HepG2 (cell line): ENCODE measurements around the gene HTRA2. TPM values are rescaled to one million over a fixed set of nuclear protein-coding genes. Genes with fewer than 3 reads are reported as not detected.

ENCODE experiments used
- HMG20A ChIP-seq: IDR thresholded peaks from 2 replicates; pipeline ENCODE4 v1.6.1; 2016; ENCODE audit warnings: borderline replicate concordance
- HNF4G ChIP-seq, 2 experiments: sonication (generic) in 1 of 2; formaldehyde crosslinking in 1 of 2; IDR thresholded peaks; 2 replicates each; pipeline versions ENCODE4 v1.4.0 to v1.6.1; 2011 to 2020; ENCODE audit warnings: borderline replicate concordance in 2 of 2, low read depth in 2 of 2, mild to moderate bottlenecking in 2 of 2, low read length in 1 of 2, missing genetic modification reagents in 1 of 2, moderate library complexity in 1 of 2
- JARID2 ChIP-seq: sonication (generic); formaldehyde crosslinking; IDR thresholded peaks from 2 replicates; pipeline ENCODE4 v1.8.1; 2023; ENCODE audit warnings: missing genetic modification reagents, inconsistent platforms; ENCODE audit not compliant: insufficient replicate concordance
- MAZ ChIP-seq, 2 experiments: sonication (generic) in 1 of 2; formaldehyde crosslinking in 1 of 2; IDR thresholded peaks; 2 replicates each; pipeline versions ENCODE4 v1.5.0 to v1.6.1; 2012 to 2020; ENCODE audit warnings: low read depth in 2 of 2, mild to moderate bottlenecking in 2 of 2, borderline replicate concordance in 1 of 2, improper control_type of control experiment in 1 of 2, low read length in 1 of 2, missing genetic modification reagents in 1 of 2, moderate library complexity in 1 of 2
- NAIF1 ChIP-seq: sonication (generic); formaldehyde crosslinking; IDR thresholded peaks from 2 replicates; pipeline ENCODE4 v1.5.0; 2020; ENCODE audit warnings: mild to moderate bottlenecking, missing genetic modification reagents, borderline replicate concordance
- NR2F1 ChIP-seq, 2 experiments: fragments of 450-650 bp in 1 of 2; formaldehyde crosslinking in 1 of 2; IDR thresholded peaks; 2 replicates each; pipeline versions ENCODE4 v1.5.0 to v1.6.1; 2016 to 2020; ENCODE audit warnings: mild to moderate bottlenecking in 1 of 2, missing compliant biosample characterization in 1 of 2, missing genetic modification reagents in 1 of 2, moderate library complexity in 1 of 2
- PCBP2 ChIP-seq: fragments of 200-400 bp; formaldehyde crosslinking; optimal IDR thresholded peaks from 2 replicates; pipeline ENCODE3; 2018; ENCODE audit warnings: low read length, low read depth; ENCODE audit not compliant: poor library complexity, severe bottlenecking
- PITX1 ChIP-seq: sonication (generic); formaldehyde crosslinking; IDR thresholded peaks from 2 replicates; pipeline ENCODE4 v1.5.1; 2020; ENCODE audit warnings: mild to moderate bottlenecking, missing genetic modification reagents
- RFX5 ChIP-seq: IDR thresholded peaks from 2 replicates; pipeline ENCODE4 v1.6.1; 2011; ENCODE audit warnings: low read depth, low read length, improper control_type of control experiment
- SAP130 ChIP-seq: IDR thresholded peaks from 2 replicates; pipeline ENCODE4 v1.6.1; 2016; ENCODE audit warnings: low read depth
- SIX4 ChIP-seq: sonication (generic); formaldehyde crosslinking; IDR thresholded peaks from 2 replicates; pipeline ENCODE4 v1.4.0; 2020; ENCODE audit warnings: missing genetic modification reagents
- YY1 ChIP-seq: IDR thresholded peaks from 2 replicates; pipeline ENCODE4 v1.6.1; 2011; ENCODE audit warnings: low read length, low read depth, moderate library complexity, mild to moderate bottlenecking; ENCODE audit not compliant: insufficient read depth, insufficient replicate concordance
- ZNF326 ChIP-seq: sonication (generic); formaldehyde crosslinking; IDR thresholded peaks from 2 replicates; pipeline ENCODE4 v1.4.0; 2020; ENCODE audit warnings: missing genetic modification reagents, borderline replicate concordance
- ZNF431 ChIP-seq: sonication (generic); formaldehyde crosslinking; IDR thresholded peaks from 2 replicates; pipeline ENCODE4 v1.9.0; 2022; ENCODE audit warnings: missing genetic modification reagents, low read depth, mild to moderate bottlenecking, borderline replicate concordance
- ZNF576 ChIP-seq: sonication (generic); formaldehyde crosslinking; IDR thresholded peaks from 2 replicates; pipeline ENCODE4 v1.4.0; 2020; ENCODE audit warnings: mild to moderate bottlenecking, missing genetic modification reagents
- ZNF781 ChIP-seq: sonication (generic); formaldehyde crosslinking; IDR thresholded peaks from 2 replicates; pipeline ENCODE4 v1.5.1; 2020; ENCODE audit warnings: borderline replicate concordance, mild to moderate bottlenecking, missing genetic modification reagents; ENCODE audit errors: not compliant biosample characterization
- ZNF891 ChIP-seq: sonication (generic); formaldehyde crosslinking; IDR thresholded peaks from 2 replicates; pipeline ENCODE4 v1.5.0; 2020; ENCODE audit warnings: mild to moderate bottlenecking, missing genetic modification reagents
- polyA plus RNA-seq, 8 experiments: library from polyadenylated mRNA; depleted of rRNA in 3 of 8; stranded (reverse) in 7 of 8; unstranded in 1 of 8; fragments of >200 nt; fragmentation: Illumina TruSeq in 4 of 8; extraction: Trizol in 4 of 8; gene quantifications; 2 replicates each; pipeline versions ENCODE4 v1.2.1 to v1.2.3, GENCODE V29; 2011 to 2016; ENCODE audit warnings: low read depth in 4 of 8, missing spikeins in 1 of 8, mixed read lengths in 1 of 8; ENCODE audit not compliant: insufficient read depth in 1 of 8
- total RNA-seq, 5 experiments: library from RNA; depleted of rRNA; stranded (reverse); fragments of >200 nt; fragmentation: Illumina TruSeq; extraction: Trizol; gene quantifications; 2 replicates each; pipeline ENCODE4 v1.2.3, GENCODE V29; 2016; ENCODE audit warnings: low read depth in 1 of 5
- TF ChIP-seq, protein P1 (sequence below): sonication (generic); formaldehyde crosslinking; IDR thresholded peaks from 2 replicates; pipeline ENCODE4 v1.4.0; 2020; ENCODE audit warnings: mild to moderate bottlenecking, missing genetic modification reagents
- TF ChIP-seq, protein P2 (sequence below): sonication (generic); formaldehyde crosslinking; IDR thresholded peaks from 2 replicates; pipeline ENCODE4 v1.4.0; 2020; ENCODE audit warnings: missing genetic modification reagents, borderline replicate concordance
- TF ChIP-seq, protein P3 (sequence below): sonication (generic); formaldehyde crosslinking; conservative IDR thresholded peaks from 2 replicates; pipeline ENCODE4 v1.8.1; 2023; ENCODE audit warnings: missing genetic modification reagents

Gene HTRA2
- total and polyA plus RNA-seq, 2 of the 13 experiments (the other 11 are each of a cell fraction or from before 2014, with no cell fraction given), result 47.7 to 50.3 TPM

GRCh38 chr2:74482801-74483674 lies 46.7 kb upstream of the HTRA2 start, which contains the start of the genes CCDC142 and TTC31 (continued):
- peak; percentile 86 for TF ChIP-seq PITX1 (CRISPR knock-in tag)
- peak; percentile 88 for TF ChIP-seq HNF4G (IDR thresholded peaks at IDR 0.05; ENCODE audit: borderline replicate concordance, low read depth, low read length)
- peak; percentile 90; the same call in 1 of the 2 replicates for TF ChIP-seq HNF4G (CRISPR knock-in tag; IDR thresholded peaks at IDR 0.05; ENCODE audit: borderline replicate concordance, low read depth)
- TF ChIP-seq ZNF431 (CRISPR knock-in tag), result peak; percentile 75; the same call in 1 of the 2 replicates
- TF ChIP-seq MAZ (IDR thresholded peaks at IDR 0.05; ENCODE audit: borderline replicate concordance, low read depth, low read length), result peak; percentile 72; the same call in 1 of the 2 replicates
- TF ChIP-seq MAZ (CRISPR knock-in tag; IDR thresholded peaks at IDR 0.05; ENCODE audit: low read depth), result peak; percentile 94
- TF ChIP-seq JARID2, result no peak
- TF ChIP-seq, protein P1, sequence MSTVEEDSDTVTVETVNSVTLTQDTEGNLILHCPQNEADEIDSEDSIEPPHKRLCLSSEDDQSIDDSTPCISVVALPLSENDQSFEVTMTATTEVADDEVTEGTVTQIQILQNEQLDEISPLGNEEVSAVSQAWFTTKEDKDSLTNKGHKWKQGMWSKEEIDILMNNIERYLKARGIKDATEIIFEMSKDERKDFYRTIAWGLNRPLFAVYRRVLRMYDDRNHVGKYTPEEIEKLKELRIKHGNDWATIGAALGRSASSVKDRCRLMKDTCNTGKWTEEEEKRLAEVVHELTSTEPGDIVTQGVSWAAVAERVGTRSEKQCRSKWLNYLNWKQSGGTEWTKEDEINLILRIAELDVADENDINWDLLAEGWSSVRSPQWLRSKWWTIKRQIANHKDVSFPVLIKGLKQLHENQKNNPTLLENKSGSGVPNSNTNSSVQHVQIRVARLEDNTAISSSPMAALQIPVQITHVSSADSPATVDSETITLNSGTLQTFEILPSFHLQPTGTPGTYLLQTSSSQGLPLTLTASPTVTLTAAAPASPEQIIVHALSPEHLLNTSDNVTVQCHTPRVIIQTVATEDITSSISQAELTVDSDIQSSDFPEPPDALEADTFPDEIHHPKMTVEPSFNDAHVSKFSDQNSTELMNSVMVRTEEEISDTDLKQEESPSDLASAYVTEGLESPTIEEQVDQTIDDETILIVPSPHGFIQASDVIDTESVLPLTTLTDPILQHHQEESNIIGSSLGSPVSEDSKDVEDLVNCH (CRISPR knock-in tag), result no peak
- TF ChIP-seq SIX4 (CRISPR knock-in tag), result peak; percentile 91
- TF ChIP-seq RFX5, result peak; percentile 13; the same call in 1 of the 2 replicates
- TF ChIP-seq ZNF326 (CRISPR knock-in tag), result no peak
- TF ChIP-seq, protein P2, sequence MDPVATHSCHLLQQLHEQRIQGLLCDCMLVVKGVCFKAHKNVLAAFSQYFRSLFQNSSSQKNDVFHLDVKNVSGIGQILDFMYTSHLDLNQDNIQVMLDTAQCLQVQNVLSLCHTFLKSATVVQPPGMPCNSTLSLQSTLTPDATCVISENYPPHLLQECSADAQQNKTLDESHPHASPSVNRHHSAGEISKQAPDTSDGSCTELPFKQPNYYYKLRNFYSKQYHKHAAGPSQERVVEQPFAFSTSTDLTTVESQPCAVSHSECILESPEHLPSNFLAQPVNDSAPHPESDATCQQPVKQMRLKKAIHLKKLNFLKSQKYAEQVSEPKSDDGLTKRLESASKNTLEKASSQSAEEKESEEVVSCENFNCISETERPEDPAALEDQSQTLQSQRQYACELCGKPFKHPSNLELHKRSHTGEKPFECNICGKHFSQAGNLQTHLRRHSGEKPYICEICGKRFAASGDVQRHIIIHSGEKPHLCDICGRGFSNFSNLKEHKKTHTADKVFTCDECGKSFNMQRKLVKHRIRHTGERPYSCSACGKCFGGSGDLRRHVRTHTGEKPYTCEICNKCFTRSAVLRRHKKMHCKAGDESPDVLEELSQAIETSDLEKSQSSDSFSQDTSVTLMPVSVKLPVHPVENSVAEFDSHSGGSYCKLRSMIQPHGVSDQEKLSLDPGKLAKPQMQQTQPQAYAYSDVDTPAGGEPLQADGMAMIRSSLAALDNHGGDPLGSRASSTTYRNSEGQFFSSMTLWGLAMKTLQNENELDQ, result no peak; the same call in 1 of the 2 replicates
- peak; percentile 99 for TF ChIP-seq SAP130 (CRISPR knock-in tag)
- peak; percentile 60 for TF ChIP-seq ZNF781 (CRISPR knock-in tag)
- TF ChIP-seq NR2F1 (CRISPR knock-in tag; IDR thresholded peaks at IDR 0.05), result no peak
- peak; percentile 91 for TF ChIP-seq ZNF891 (CRISPR knock-in tag)
- TF ChIP-seq PCBP2, result no peak
- 0 out of 2 replicates have a peak, but pooled peaks have one; percentile 6 for TF ChIP-seq HMG20A (CRISPR knock-in tag)
- peak; percentile 100 for TF ChIP-seq YY1
- TF ChIP-seq ZNF576 (CRISPR knock-in tag), result peak; percentile 68; the same call in 1 of the 2 replicates
- TF ChIP-seq, protein P3, sequence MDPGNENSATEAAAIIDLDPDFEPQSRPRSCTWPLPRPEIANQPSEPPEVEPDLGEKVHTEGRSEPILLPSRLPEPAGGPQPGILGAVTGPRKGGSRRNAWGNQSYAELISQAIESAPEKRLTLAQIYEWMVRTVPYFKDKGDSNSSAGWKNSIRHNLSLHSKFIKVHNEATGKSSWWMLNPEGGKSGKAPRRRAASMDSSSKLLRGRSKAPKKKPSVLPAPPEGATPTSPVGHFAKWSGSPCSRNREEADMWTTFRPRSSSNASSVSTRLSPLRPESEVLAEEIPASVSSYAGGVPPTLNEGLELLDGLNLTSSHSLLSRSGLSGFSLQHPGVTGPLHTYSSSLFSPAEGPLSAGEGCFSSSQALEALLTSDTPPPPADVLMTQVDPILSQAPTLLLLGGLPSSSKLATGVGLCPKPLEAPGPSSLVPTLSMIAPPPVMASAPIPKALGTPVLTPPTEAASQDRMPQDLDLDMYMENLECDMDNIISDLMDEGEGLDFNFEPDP, result no peak; the same call in none of the 2 replicates
- no peak for TF ChIP-seq NAIF1 (CRISPR knock-in tag)
